Lower lobe of right lung (tissue), 2 donors: ENCODE results near the gene DUSP16. TPM values are rescaled to one million over a fixed set of nuclear protein-coding genes. Genes with fewer than 3 reads are reported as not detected.

Experiments
- ATAC-seq, 2 donors: fragments of 200-7000 bp; cut with Tn5 transposase; one replicate each; pipeline ENCODE4 v1.9.1; 2020 to 2022; ENCODE audit warnings: mild to moderate bottlenecking in 2 of 2, moderate library complexity in 2 of 2
- DNase-seq: peaks from one replicate; pipeline ENCODE4 v3.0.0-alpha.2; 2020
- H3K27ac ChIP-seq: fragments of 200-600 bp; one replicate; pipeline ENCODE4 v1.8.0; 2022
- H3K27me3 ChIP-seq: fragments of 200-600 bp; one replicate; pipeline ENCODE4 v1.8.0; 2022; ENCODE audit warnings: low read depth
- H3K36me3 ChIP-seq: fragments of 200-600 bp; one replicate; pipeline ENCODE4 v1.8.0; 2022; ENCODE audit warnings: mild to moderate bottlenecking
- H3K4me1 ChIP-seq: fragments of 200-600 bp; one replicate; pipeline ENCODE4 v1.8.0; 2022
- H3K4me3 ChIP-seq: fragments of 200-600 bp; one replicate; pipeline ENCODE4 v1.8.0; 2022; ENCODE audit warnings: mild to moderate bottlenecking
- H3K9me3 ChIP-seq: fragments of 200-600 bp; one replicate; pipeline ENCODE4 v1.8.0; 2022
- intact Hi-C: fragments of 100-400 bp; cut with DNase I; formaldehyde crosslinking; loops from one replicate; pipeline ENCODE4 v1.11.0; 2022
- total RNA-seq: library from RNA; stranded (reverse); fragmentation: NEBNext Ultra II Directional; extraction: Animal tissue kit (Norgen Biotek cat#: 25700); gene quantifications from one replicate; pipeline ENCODE4 v1.2.1, GENCODE V29; 2021
- TF ChIP-seq, protein P1 (sequence below): fragments of 200-600 bp; IDR thresholded peaks from one replicate; pipeline ENCODE4 v1.8.0; 2022; ENCODE audit warnings: antibody characterized with exemption, mild to moderate bottlenecking
- donor health status: DM: no; HTN: yes; CAD: no; lungs with severe emphysema.

Gene DUSP16
- total RNA-seq, 1 donor from 2014 or later: 44.0 TPM

DNA sequence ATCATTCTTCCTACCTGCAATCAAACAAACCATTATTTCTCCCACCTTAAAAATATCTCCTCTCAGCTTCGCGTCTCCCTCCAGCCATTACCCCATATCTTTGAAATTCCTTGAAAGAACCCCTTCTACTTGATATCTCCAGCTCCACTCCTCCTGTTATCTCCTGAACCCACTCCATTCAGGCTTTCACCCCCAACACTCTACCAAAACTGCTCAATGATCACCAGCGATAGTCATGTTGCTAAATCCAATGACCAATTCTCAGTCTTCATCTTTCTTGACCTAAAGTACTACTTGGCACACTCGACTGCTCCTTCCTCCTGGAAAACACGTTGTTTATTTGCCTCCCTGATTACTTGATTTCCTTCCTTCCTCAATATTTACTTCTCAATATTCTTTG is 70.1 kb downstream of the DUSP16 start:
- intact Hi-C loops: no loop called here
- Histone ChIP-seq H3K36me3 (no peaks in the 10 kb centered on the region), H3K27ac (no peak overlapping the region), H3K9me3 (no peaks in the 10 kb centered on the region), H3K27me3 (no peaks in the 10 kb centered on the region), H3K4me3 (no peak overlapping the region), H3K4me1 (no peaks in the 10 kb centered on the region)
- TF ChIP-seq, protein P1, sequence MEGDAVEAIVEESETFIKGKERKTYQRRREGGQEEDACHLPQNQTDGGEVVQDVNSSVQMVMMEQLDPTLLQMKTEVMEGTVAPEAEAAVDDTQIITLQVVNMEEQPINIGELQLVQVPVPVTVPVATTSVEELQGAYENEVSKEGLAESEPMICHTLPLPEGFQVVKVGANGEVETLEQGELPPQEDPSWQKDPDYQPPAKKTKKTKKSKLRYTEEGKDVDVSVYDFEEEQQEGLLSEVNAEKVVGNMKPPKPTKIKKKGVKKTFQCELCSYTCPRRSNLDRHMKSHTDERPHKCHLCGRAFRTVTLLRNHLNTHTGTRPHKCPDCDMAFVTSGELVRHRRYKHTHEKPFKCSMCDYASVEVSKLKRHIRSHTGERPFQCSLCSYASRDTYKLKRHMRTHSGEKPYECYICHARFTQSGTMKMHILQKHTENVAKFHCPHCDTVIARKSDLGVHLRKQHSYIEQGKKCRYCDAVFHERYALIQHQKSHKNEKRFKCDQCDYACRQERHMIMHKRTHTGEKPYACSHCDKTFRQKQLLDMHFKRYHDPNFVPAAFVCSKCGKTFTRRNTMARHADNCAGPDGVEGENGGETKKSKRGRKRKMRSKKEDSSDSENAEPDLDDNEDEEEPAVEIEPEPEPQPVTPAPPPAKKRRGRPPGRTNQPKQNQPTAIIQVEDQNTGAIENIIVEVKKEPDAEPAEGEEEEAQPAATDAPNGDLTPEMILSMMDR: no peak
- no peak for ATAC-seq
- DNase-seq: no peak

DNA sequence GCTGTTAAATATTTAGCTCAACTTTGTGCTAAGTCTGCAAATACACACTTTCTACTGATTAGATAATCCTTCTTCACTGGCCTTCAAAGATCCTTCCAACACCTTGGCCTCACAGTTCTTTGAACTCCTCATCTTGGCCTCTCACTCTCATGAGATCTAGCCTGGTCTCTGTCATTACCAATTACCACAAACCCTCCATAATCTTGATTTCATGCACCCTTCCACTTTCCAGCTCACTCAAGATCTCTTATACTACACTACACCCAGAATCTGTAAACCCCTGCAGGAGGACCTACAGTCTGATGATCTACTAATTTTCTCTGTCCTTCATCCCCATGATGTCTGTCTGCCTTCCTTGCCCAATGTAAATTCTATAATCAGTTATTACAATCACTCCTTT is 71.1 kb downstream of the DUSP16 start:
- H3K4me1 ChIP-seq: no peaks in the 10 kb centered on the region
- DNase-seq (no peak), ATAC-seq (no peak)
- TF ChIP-seq, protein P1: no peak
- H3K27ac ChIP-seq: no peak overlapping the region
- no peaks in the 10 kb centered on the region for H3K27me3 ChIP-seq
- intact Hi-C loops: no loop called here
- no peak overlapping the region for H3K4me3 ChIP-seq
- H3K36me3 ChIP-seq: peaks cover 4% of the 10 kb centered on the region
- H3K9me3 ChIP-seq: no peaks in the 10 kb centered on the region

DNA sequence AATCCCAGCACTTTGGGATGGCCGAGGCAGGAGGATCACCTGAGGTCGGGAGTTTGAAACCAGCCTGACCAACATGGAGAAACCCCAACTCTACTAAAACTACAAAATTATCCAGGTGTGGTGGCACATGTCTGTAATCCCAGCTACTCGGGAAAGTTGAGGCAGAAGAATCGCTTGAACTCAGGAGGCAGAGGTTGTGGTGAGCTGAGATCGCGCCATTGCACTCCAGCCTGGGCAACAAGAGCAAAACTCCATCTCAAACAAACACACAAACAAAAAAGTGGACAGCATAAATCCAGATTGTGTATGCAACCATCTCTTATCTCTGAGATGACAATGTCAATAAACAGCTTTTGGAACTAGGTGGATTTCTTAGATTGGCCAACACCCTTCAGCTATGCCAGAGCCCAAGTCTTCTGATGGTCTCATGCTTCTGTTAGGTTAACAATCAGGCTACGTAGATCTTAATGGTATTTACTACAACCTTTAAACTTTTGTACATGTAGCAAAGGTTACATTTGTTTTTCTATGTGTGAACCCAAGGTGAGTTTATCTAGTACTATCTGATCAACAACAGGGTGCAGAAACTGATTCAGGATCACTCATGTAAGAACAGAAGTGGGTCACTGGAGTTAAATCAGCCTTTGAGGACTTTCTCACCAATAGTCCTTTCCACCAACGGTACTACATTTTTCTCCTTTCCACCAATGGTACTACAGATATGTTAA is 73.7 kb downstream of the DUSP16 start:
- no peak for ATAC-seq

DNA sequence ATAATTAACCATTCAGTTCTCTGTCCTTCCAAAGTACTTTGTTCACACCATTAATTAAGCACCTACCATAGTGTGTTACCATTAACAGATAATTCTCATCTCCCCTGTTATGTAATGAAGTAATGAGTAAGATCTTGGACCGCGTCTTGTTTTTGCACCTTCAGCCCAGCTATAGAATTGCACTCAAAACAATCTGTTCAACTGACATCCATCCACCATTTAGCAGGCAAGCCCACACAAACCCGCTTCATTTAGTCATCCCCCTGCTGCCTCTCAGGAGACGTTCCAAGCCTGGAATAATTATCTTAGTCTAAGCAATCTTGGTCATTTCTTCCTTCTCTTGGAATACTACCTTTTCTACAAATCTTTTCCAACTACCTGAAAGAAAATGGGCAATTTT is 74.4 kb downstream of the DUSP16 start:
- Histone ChIP-seq H3K27ac (no peak overlapping the region), H3K36me3 (peaks cover 27% of the 10 kb centered on the region), H3K4me3 (no peak overlapping the region), H3K4me1 (peaks cover 3% of the 10 kb centered on the region), H3K9me3 (no peaks in the 10 kb centered on the region), H3K27me3 (no peaks in the 10 kb centered on the region)
- ATAC-seq (no peak), DNase-seq (no peak)
- intact Hi-C loops: no loop called here
- TF ChIP-seq, protein P1: no peak

More for the DNA sequence above, 73.7 kb downstream of the DUSP16 start:
- Histone ChIP-seq H3K9me3 (no peaks in the 10 kb centered on the region), H3K4me3 (no peak overlapping the region), H3K27me3 (no peaks in the 10 kb centered on the region), H3K4me1 (no peaks in the 10 kb centered on the region), H3K36me3 (peaks cover 24% of the 10 kb centered on the region), H3K27ac (no peak overlapping the region)
- no peak for DNase-seq
- TF ChIP-seq, protein P1: no peak
- intact Hi-C loops: no loop called here

DNA sequence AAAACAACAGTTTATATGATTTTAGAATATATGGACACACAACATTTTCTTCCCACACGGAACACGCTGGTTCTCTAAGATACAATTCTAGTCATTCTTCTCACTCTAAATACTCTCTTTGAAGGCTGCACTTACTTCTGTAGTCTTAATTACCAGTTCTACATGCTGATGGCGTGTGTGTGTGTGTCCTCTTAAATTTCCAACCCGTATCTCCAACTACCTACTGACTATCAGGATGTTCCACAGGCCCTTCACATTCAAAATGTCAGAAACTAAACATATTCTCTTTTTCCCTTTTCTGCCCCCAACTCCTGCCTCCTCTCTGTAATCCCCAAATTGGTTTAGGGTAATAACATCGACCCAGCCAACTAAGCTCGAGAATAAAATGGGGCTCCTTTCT is 75.2 kb downstream of the DUSP16 start:
- intact Hi-C loops: no loop called here
- Histone ChIP-seq H3K9me3 (no peaks in the 10 kb centered on the region), H3K4me3 (no peak overlapping the region), H3K36me3 (peaks cover 33% of the 10 kb centered on the region), H3K27ac (no peak overlapping the region), H3K4me1 (peaks cover 11% of the 10 kb centered on the region), H3K27me3 (no peaks in the 10 kb centered on the region)
- DNase-seq (no peak), ATAC-seq (no peak)
- TF ChIP-seq, protein P1: no peak
